Glutamatergic neuron (in vitro differentiated cells): Measurements from ENCODE around the gene CSH1. TPM values are rescaled to one million over a fixed set of nuclear protein-coding genes. Genes with fewer than 3 reads are reported as not detected.
"Not testable (repeated sequence)": the region's sequence is repeated elsewhere in the genome, so short reads cannot be mapped to it uniquely, and the experiment has no call there.

Experiments used
- DNase-seq: peaks from one replicate; pipeline ENCODE4 v3.0.0; 2022
- H3K27ac Mint-ChIP-seq: one replicate; pipeline ENCODE4 v1.8.0; 2020; ENCODE audit warnings: mild to moderate bottlenecking, mixed read lengths, inconsistent platforms; ENCODE audit not compliant: unreplicated experiment
- H3K27me3 Mint-ChIP-seq: one replicate; pipeline ENCODE4 v1.8.0; 2020; ENCODE audit warnings: mild to moderate bottlenecking, moderate library complexity, mixed read lengths, inconsistent platforms; ENCODE audit not compliant: unreplicated experiment
- H3K36me3 Mint-ChIP-seq: one replicate; pipeline ENCODE4 v1.8.0; 2020; ENCODE audit warnings: mild to moderate bottlenecking, mixed read lengths, inconsistent platforms; ENCODE audit not compliant: unreplicated experiment
- H3K4me1 Mint-ChIP-seq: one replicate; pipeline ENCODE4 v1.8.0; 2020; ENCODE audit warnings: mild to moderate bottlenecking, low read depth, mixed read lengths, inconsistent platforms; ENCODE audit not compliant: unreplicated experiment
- H3K4me3 Mint-ChIP-seq: one replicate; pipeline ENCODE4 v1.8.0; 2020; ENCODE audit warnings: mild to moderate bottlenecking, mixed read lengths, inconsistent platforms; ENCODE audit not compliant: unreplicated experiment
- H3K9me3 Mint-ChIP-seq: one replicate; pipeline ENCODE4 v1.8.0; 2020; ENCODE audit warnings: mild to moderate bottlenecking, moderate library complexity, mixed read lengths, inconsistent platforms; ENCODE audit not compliant: unreplicated experiment
- CTCF ChIP-seq: fragments of 200-600 bp; sonication (generic); IDR thresholded peaks from one replicate; pipeline ENCODE4 v1.5.0; 2021; ENCODE audit not compliant: partially characterized antibody, unreplicated experiment
- total RNA-seq: library from RNA; stranded (reverse); fragmentation: NEBNext Ultra II Directional; extraction: Animal tissue kit (Norgen Biotek cat#: 25700); gene quantifications from one replicate; pipeline ENCODE4 v1.2.1, GENCODE V29; 2021; ENCODE audit not compliant: unreplicated experiment

Gene CSH1
- total RNA-seq, 1 donor from 2014 or later, result not detected

- no peak overlapping the region for H3K27ac Mint-ChIP-seq
- no peak for TF ChIP-seq CTCF
- H3K4me3 Mint-ChIP-seq, result no peak overlapping the region
- peaks cover under 1% of the 10 kb centered on the region for H3K27me3 Mint-ChIP-seq
- H3K36me3 Mint-ChIP-seq, result no peaks in the 10 kb centered on the region
- DNase-seq, result no peak
- peaks cover 2% of the 10 kb centered on the region for H3K4me1 Mint-ChIP-seq
- peaks cover 4% of the 10 kb centered on the region for H3K9me3 Mint-ChIP-seq
These were observed 31.8 kb upstream of the CSH1 start for GRCh38 chr17:63928172-63928666.

GRCh38 chr17:63927464-63928171 is 31.2 kb upstream of the CSH1 start:
- no peak for TF ChIP-seq CTCF
- H3K4me1 Mint-ChIP-seq, result peaks cover 2% of the 10 kb centered on the region
- peak; percentile 7 for DNase-seq
- H3K4me3 Mint-ChIP-seq, result no peak overlapping the region
- no peak overlapping the region for H3K27ac Mint-ChIP-seq
- no peaks in the 10 kb centered on the region for H3K36me3 Mint-ChIP-seq
- peaks cover 2% of the 10 kb centered on the region for H3K27me3 Mint-ChIP-seq
- peaks cover 4% of the 10 kb centered on the region for H3K9me3 Mint-ChIP-seq

GRCh38 chr17:63926164-63926563 is 29.8 kb upstream of the CSH1 start:
- H3K4me1 Mint-ChIP-seq, result no peaks in the 10 kb centered on the region
- peaks cover 2% of the 10 kb centered on the region for H3K27me3 Mint-ChIP-seq
- peaks cover 4% of the 10 kb centered on the region for H3K9me3 Mint-ChIP-seq
- TF ChIP-seq CTCF, result no peak
- no peak for DNase-seq
- no peaks in the 10 kb centered on the region for H3K36me3 Mint-ChIP-seq
- H3K27ac Mint-ChIP-seq, result no peak overlapping the region
- H3K4me3 Mint-ChIP-seq, result no peak overlapping the region

- Mint-ChIP-seq H3K4me3 (no peak overlapping the region), H3K27me3 (peaks cover 2% of the 10 kb centered on the region), H3K27ac (no peak overlapping the region), H3K36me3 (no peaks in the 10 kb centered on the region), H3K9me3 (peaks cover 1% of the 10 kb centered on the region), H3K4me1 (no peaks in the 10 kb centered on the region)
- no peak for TF ChIP-seq CTCF
- DNase-seq, result peak; percentile 11
These were observed 29.2 kb upstream of the CSH1 start for GRCh38 chr17:63925615-63926014.

- not testable (repeated sequence) for H3K36me3 Mint-ChIP-seq, H3K4me1 Mint-ChIP-seq, H3K9me3 Mint-ChIP-seq
These were observed 26.0 kb upstream of the CSH1 start for GRCh38 chr17:63922402-63922801.

GRCh38 chr17:63920779-63921178 is 24.4 kb upstream of the CSH1 start:
- not testable (repeated sequence) for H3K4me1 Mint-ChIP-seq, H3K27me3 Mint-ChIP-seq, DNase-seq, H3K27ac Mint-ChIP-seq, H3K9me3 Mint-ChIP-seq, H3K36me3 Mint-ChIP-seq, H3K4me3 Mint-ChIP-seq

More at GRCh38 chr17:63922402-63922801, 26.0 kb upstream of the CSH1 start:
- not testable (repeated sequence) for H3K27ac Mint-ChIP-seq, H3K27me3 Mint-ChIP-seq, H3K4me3 Mint-ChIP-seq, DNase-seq

- DNase-seq, H3K9me3 Mint-ChIP-seq, H3K27me3 Mint-ChIP-seq, H3K36me3 Mint-ChIP-seq, H3K4me1 Mint-ChIP-seq, H3K4me3 Mint-ChIP-seq, H3K27ac Mint-ChIP-seq: not testable (repeated sequence)
These were observed 23.7 kb upstream of the CSH1 start for GRCh38 chr17:63920050-63920449.
